WERI-Rb-1 (cell line): ENCODE data around the gene ENAM.

ENCODE experiments used
- DNase-seq: peaks from one replicate; pipeline ENCODE4 v3.0.0-alpha.2; 2020
- H3K27ac ChIP-seq: fragments of 250-450 bp; sonication (Bioruptor Pico); 2 replicates; pipeline ENCODE4 v1.5.1; 2020; ENCODE audit warnings: mild to moderate bottlenecking, moderate library complexity
- H3K27me3 ChIP-seq: fragments of 250-450 bp; sonication (Bioruptor Pico); 2 replicates; pipeline ENCODE4 v1.5.1; 2021; ENCODE audit warnings: mild to moderate bottlenecking, low read depth, moderate library complexity; ENCODE audit not compliant: insufficient read depth, severe bottlenecking
- H3K36me3 ChIP-seq: fragments of 250-450 bp; sonication (Bioruptor Pico); 2 replicates; pipeline ENCODE4 v1.5.1; 2020; ENCODE audit warnings: mild to moderate bottlenecking, moderate library complexity
- H3K4me3 ChIP-seq: 2 replicates; pipeline ENCODE4 v1.5.1; 2011; ENCODE audit warnings: low read depth, mild to moderate bottlenecking, control low read depth, low read length
- H3K9me3 ChIP-seq: fragments of 250-450 bp; sonication (Bioruptor Pico); 2 replicates; pipeline ENCODE4 v1.5.1; 2021; ENCODE audit warnings: mild to moderate bottlenecking, moderate library complexity; ENCODE audit not compliant: severe bottlenecking
- TF ChIP-seq, protein P1 (sequence below): IDR thresholded peaks from 2 replicates; pipeline ENCODE4 v1.5.1; 2011; ENCODE audit warnings: low read depth, mild to moderate bottlenecking, control low read depth, inconsistent platforms, low read length

ENAM gene

GRCh38 chr4:70614184-70614555 is 14.4 kb upstream of the ENAM start:
- Histone ChIP-seq H3K36me3 (no peaks in the 10 kb centered on the region), H3K4me3 (no peak overlapping the region), H3K9me3 (no peaks in the 10 kb centered on the region), H3K27me3 (no peaks in the 10 kb centered on the region), H3K27ac (no peak overlapping the region)
- DNase-seq = no peak
- TF ChIP-seq, protein P1, sequence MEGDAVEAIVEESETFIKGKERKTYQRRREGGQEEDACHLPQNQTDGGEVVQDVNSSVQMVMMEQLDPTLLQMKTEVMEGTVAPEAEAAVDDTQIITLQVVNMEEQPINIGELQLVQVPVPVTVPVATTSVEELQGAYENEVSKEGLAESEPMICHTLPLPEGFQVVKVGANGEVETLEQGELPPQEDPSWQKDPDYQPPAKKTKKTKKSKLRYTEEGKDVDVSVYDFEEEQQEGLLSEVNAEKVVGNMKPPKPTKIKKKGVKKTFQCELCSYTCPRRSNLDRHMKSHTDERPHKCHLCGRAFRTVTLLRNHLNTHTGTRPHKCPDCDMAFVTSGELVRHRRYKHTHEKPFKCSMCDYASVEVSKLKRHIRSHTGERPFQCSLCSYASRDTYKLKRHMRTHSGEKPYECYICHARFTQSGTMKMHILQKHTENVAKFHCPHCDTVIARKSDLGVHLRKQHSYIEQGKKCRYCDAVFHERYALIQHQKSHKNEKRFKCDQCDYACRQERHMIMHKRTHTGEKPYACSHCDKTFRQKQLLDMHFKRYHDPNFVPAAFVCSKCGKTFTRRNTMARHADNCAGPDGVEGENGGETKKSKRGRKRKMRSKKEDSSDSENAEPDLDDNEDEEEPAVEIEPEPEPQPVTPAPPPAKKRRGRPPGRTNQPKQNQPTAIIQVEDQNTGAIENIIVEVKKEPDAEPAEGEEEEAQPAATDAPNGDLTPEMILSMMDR = no peak

- H3K27me3 ChIP-seq = no peaks in the 10 kb centered on the region
- TF ChIP-seq, protein P1 = no peak
These were observed 9.3 kb upstream of the ENAM start for GRCh38 chr4:70619288-70619687.

DNA sequence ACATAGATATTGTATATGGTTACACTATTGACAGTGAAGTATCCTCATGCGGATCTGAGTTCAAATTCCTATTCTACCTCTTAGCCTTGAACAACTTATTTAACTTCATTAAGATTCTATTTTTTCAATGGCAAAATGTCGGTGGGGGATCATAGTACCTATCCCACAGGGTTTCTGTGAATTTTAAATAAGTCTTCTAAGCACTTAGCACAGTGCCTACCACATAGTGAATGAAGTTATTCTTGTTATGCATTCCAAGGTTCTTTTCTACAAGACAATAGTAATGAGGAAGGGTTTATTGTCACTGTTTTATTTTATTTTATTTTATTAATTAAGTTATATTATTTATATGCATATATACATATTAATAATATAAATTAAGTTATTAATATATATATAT is 8.8 kb upstream of the ENAM start:
- Histone ChIP-seq H3K9me3 (no peaks in the 10 kb centered on the region), H3K36me3 (no peaks in the 10 kb centered on the region), H3K4me3 (no peak overlapping the region), H3K27ac (no peak overlapping the region), H3K27me3 (no peaks in the 10 kb centered on the region)
- no peak for DNase-seq
- TF ChIP-seq, protein P1 = no peak

More at GRCh38 chr4:70619288-70619687, 9.3 kb upstream of the ENAM start:
- no peak overlapping the region for H3K4me3 ChIP-seq
- H3K27ac ChIP-seq = no peak overlapping the region
- no peak for DNase-seq
- no peaks in the 10 kb centered on the region for H3K9me3 ChIP-seq
- no peaks in the 10 kb centered on the region for H3K36me3 ChIP-seq

GRCh38 chr4:70623323-70623722 is 5.2 kb upstream of the ENAM start:
- DNase-seq = no peak
- Histone ChIP-seq H3K27me3 (no peaks in the 10 kb centered on the region), H3K27ac (no peak overlapping the region), H3K36me3 (no peaks in the 10 kb centered on the region), H3K4me3 (no peak overlapping the region), H3K9me3 (no peaks in the 10 kb centered on the region)
- TF ChIP-seq, protein P1 = no peak

DNA sequence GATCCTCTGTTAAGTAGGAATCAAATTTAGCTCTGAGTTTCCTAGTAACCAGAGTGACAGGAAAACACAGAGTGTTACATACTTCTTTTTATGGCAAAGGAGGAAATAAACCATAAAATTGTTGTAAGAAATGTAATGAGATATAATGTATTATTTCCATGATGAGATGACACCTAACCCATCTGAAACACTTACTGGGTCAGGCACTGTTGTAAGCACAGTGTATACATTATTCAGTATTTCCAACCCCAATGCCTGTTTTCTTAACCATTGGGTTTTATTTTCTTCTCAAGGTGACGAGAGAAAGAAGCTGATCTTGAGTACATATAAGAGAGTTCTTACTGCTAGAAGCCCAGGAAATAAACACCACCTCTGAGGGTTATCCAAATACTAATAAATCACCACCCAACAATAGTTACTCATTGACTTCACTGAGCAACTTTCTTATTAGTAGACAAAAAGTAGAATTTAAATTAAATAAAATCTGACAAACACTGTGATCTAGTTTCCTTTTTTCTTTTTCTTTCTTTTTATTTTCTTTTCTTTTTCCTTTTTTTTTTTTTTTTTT is 4.2 kb upstream of the ENAM start:
- no peaks in the 10 kb centered on the region for H3K9me3 ChIP-seq
- no peaks in the 10 kb centered on the region for H3K27me3 ChIP-seq
- H3K4me3 ChIP-seq = no peak overlapping the region
- H3K36me3 ChIP-seq = no peaks in the 10 kb centered on the region
- no peak overlapping the region for H3K27ac ChIP-seq
- DNase-seq = no peak
- TF ChIP-seq, protein P1 = no peak

- DNase-seq = no peak
- H3K27me3 ChIP-seq = no peaks in the 10 kb centered on the region
- no peaks in the 10 kb centered on the region for H3K36me3 ChIP-seq
- no peak overlapping the region for H3K27ac ChIP-seq
- no peak overlapping the region for H3K4me3 ChIP-seq
- no peaks in the 10 kb centered on the region for H3K9me3 ChIP-seq
- TF ChIP-seq, protein P1 = no peak
These were observed 924 bp upstream of the ENAM start for GRCh38 chr4:70627620-70628019.
